Liver (tissue), 9 donors: ENCODE measurements around the gene GFPT2. TPM values are rescaled to one million over a fixed set of nuclear protein-coding genes. Genes with fewer than 3 reads are reported as not detected.

Experiments used
- DNase-seq: peaks from one replicate; pipeline ENCODE4 v3.0.0-alpha.2; 2017; ENCODE audit warnings: low spot score
- H3K27ac ChIP-seq, 2 donors: one replicate each; pipeline ENCODE4 v1.7.0; 2013; ENCODE audit warnings: inconsistent platforms in 2 of 2, low read length in 2 of 2, control low read depth in 1 of 2, low read depth in 1 of 2, mild to moderate bottlenecking in 1 of 2
- H3K27me3 ChIP-seq, 4 donors: one replicate each; pipeline versions ENCODE4 v1.6.1 to v1.7.0; 2013; ENCODE audit warnings: low read length in 3 of 4, inconsistent platforms in 1 of 4, mild to moderate bottlenecking in 1 of 4, moderate library complexity in 1 of 4; ENCODE audit not compliant: control insufficient read depth in 4 of 4, insufficient read depth in 4 of 4
- H3K36me3 ChIP-seq, 4 donors: one replicate each; pipeline versions ENCODE4 v1.6.1 to v1.7.0; 2013; ENCODE audit warnings: low read length in 3 of 4, mild to moderate bottlenecking in 3 of 4, low read depth in 1 of 4, moderate library complexity in 1 of 4; ENCODE audit not compliant: control insufficient read depth in 4 of 4, insufficient read depth in 3 of 4
- H3K4me1 ChIP-seq, 4 donors: one replicate each; pipeline versions ENCODE4 v1.6.1 to v1.7.0; 2013; ENCODE audit warnings: low read length in 3 of 4, mild to moderate bottlenecking in 3 of 4, moderate library complexity in 1 of 4; ENCODE audit not compliant: control insufficient read depth in 4 of 4, insufficient read depth in 4 of 4
- H3K4me3 ChIP-seq, 3 donors: one replicate each; pipeline versions ENCODE4 v1.6.1 to v1.7.0; 2013; ENCODE audit warnings: low read length in 3 of 3, control low read depth in 1 of 3, low read depth in 1 of 3, mild to moderate bottlenecking in 1 of 3
- H3K9ac ChIP-seq, 2 donors: one replicate each; pipeline ENCODE4 v1.7.0; 2013; ENCODE audit warnings: low read length in 2 of 2, mild to moderate bottlenecking in 2 of 2, moderate library complexity in 2 of 2, control low read depth in 1 of 2, low read depth in 1 of 2
- H3K9me3 ChIP-seq, 4 donors: one replicate each; pipeline versions ENCODE4 v1.6.1 to v1.7.0; 2013; ENCODE audit warnings: low read length in 3 of 4; ENCODE audit not compliant: control insufficient read depth in 4 of 4
- ATF3 ChIP-seq: IDR thresholded peaks from 2 replicates; pipeline ENCODE4 v1.6.1; 2016; ENCODE audit warnings: antibody characterized with exemption
- CTCF ChIP-seq: fragments of 150-350 bp; IDR thresholded peaks from 2 replicates; pipeline ENCODE4 v1.5.1; 2017; ENCODE audit warnings: improper control_type of control experiment, low read depth, low read length; ENCODE audit not compliant: missing input control
- FOXA1 ChIP-seq: IDR thresholded peaks from 2 replicates; pipeline ENCODE4 v1.6.1; 2016; ENCODE audit warnings: antibody characterized with exemption
- GABPA ChIP-seq, 2 donors: IDR thresholded peaks in 1 of 2; conservative IDR thresholded peaks in 1 of 2; 2 replicates each; pipeline ENCODE4 v1.6.1; 2016; ENCODE audit warnings: antibody characterized with exemption in 2 of 2, mild to moderate bottlenecking in 1 of 2, moderate library complexity in 1 of 2
- HNF4A ChIP-seq, 2 donors: conservative IDR thresholded peaks; 2 replicates each; pipeline ENCODE4 v1.6.1; 2016; ENCODE audit warnings: antibody characterized with exemption in 2 of 2, mild to moderate bottlenecking in 2 of 2
- HNF4G ChIP-seq: IDR thresholded peaks from 2 replicates; pipeline ENCODE4 v1.6.1; 2016; ENCODE audit warnings: antibody characterized with exemption
- JUND ChIP-seq, 2 donors: IDR thresholded peaks; 2 replicates each; pipeline ENCODE4 v1.6.1; 2016; ENCODE audit warnings: antibody characterized with exemption in 2 of 2
- MAX ChIP-seq: IDR thresholded peaks from 2 replicates; pipeline ENCODE4 v1.6.1; 2016; ENCODE audit warnings: antibody characterized with exemption
- NR2F2 ChIP-seq: IDR thresholded peaks from 2 replicates; pipeline ENCODE4 v1.6.1; 2016; ENCODE audit warnings: antibody characterized with exemption
- RAD21 ChIP-seq, 2 donors: IDR thresholded peaks; 2 replicates each; pipeline ENCODE4 v1.6.1; 2016; ENCODE audit warnings: antibody characterized with exemption in 2 of 2, mild to moderate bottlenecking in 2 of 2
- RXRA ChIP-seq, 2 donors: IDR thresholded peaks; 2 replicates each; pipeline ENCODE4 v1.6.1; 2017 to 2018; ENCODE audit warnings: antibody characterized with exemption in 2 of 2, mild to moderate bottlenecking in 1 of 2
- SP1 ChIP-seq: IDR thresholded peaks from 2 replicates; pipeline ENCODE4 v1.6.1; 2018; ENCODE audit warnings: antibody characterized with exemption, mild to moderate bottlenecking
- TAF1 ChIP-seq: conservative IDR thresholded peaks from 2 replicates; pipeline ENCODE4 v1.6.1; 2016; ENCODE audit warnings: antibody characterized with exemption, mild to moderate bottlenecking
- YY1 ChIP-seq: IDR thresholded peaks from 2 replicates; pipeline ENCODE4 v1.6.1; 2016; ENCODE audit warnings: antibody characterized with exemption, mild to moderate bottlenecking
- ZBTB33 ChIP-seq: IDR thresholded peaks from 2 replicates; pipeline ENCODE4 v1.6.1; 2016; ENCODE audit warnings: antibody characterized with exemption
- WGBS: extraction: QIAGEN DNeasy Blood & Tissue Kit; methylation state at CpG from one replicate; pipeline ENCODE4 v1.1.7; 2013; 5-methylcytosine and 5-hydroxymethylcytosine counted together
- polyA plus RNA-seq, 2 donors: library from polyadenylated mRNA; stranded (reverse) in 1 of 2; unstranded in 1 of 2; fragments of 200-250 nt in 1 of 2; fragments of >200 nt in 1 of 2; fragmentation: Nextera tagmentation in 1 of 2; extraction: Ambion mirVana in 1 of 2; gene quantifications; one replicate each; pipeline versions ENCODE4 v1.2.1 to v1.2.3, GENCODE V29; 2013 to 2015
- total RNA-seq, 2 donors: library from RNA; depleted of rRNA; stranded (reverse); fragments of >200 nt; gene quantifications; one replicate each; pipeline ENCODE4 v1.2.3, GENCODE V29; 2014
- donor health status: healthy.
- donor health status: healthy.
- donor health status: healthy.
- donor health status: healthy.
- donor health status: healthy.

GFPT2 gene
- total and polyA plus RNA-seq, 4 donors, result 0.32 to 1.8 (median 0.54) TPM

- H3K4me1 ChIP-seq, result no peaks in the 10 kb centered on the region
- no peaks in the 10 kb centered on the region for H3K27me3 ChIP-seq
- TF ChIP-seq ZBTB33 (no peak), JUND (IDR thresholded peaks at IDR 0.05) (no peak), HNF4A (conservative IDR thresholded peaks at IDR 0.05) (no peak), CTCF (no peak), RAD21 (IDR thresholded peaks at IDR 0.05) (no peak), YY1 (no peak), HNF4G (no peak), RXRA (IDR thresholded peaks at IDR 0.05) (no peak), GABPA (IDR thresholded peaks at IDR 0.05 in 1 of 2, conservative IDR thresholded peaks at IDR 0.05 in 1 of 2) (no peak), TAF1 (no peak), FOXA1 (no peak), MAX (no peak)
- no peak for DNase-seq
- WGBS, result 85% methylated on average over 8 of the region's 8 CpGs
- no peak overlapping the region for H3K9ac ChIP-seq
- no peak overlapping the region for H3K27ac ChIP-seq
- H3K36me3 ChIP-seq, result no peaks in the 10 kb centered on the region
- H3K9me3 ChIP-seq, result no peaks in the 10 kb centered on the region
- no peak overlapping the region for H3K4me3 ChIP-seq
Measured at GRCh38 chr5:180367300-180367699, 14.2 kb upstream of the GFPT2 start.

GRCh38 chr5:180366326-180366725 is 13.2 kb upstream of the GFPT2 start:
- TF ChIP-seq MAX (no peak), TAF1 (no peak), YY1 (no peak), HNF4G (no peak), SP1 (no peak), HNF4A (conservative IDR thresholded peaks at IDR 0.05) (no peak), FOXA1 (no peak), ZBTB33 (no peak), ATF3 (no peak), CTCF (no peak), GABPA (IDR thresholded peaks at IDR 0.05 in 1 of 2, conservative IDR thresholded peaks at IDR 0.05 in 1 of 2) (no peak), JUND (IDR thresholded peaks at IDR 0.05) (no peak), RXRA (IDR thresholded peaks at IDR 0.05) (no peak), NR2F2 (no peak), RAD21 (IDR thresholded peaks at IDR 0.05) (no peak)
- Histone ChIP-seq H3K27me3 (no peaks in the 10 kb centered on the region), H3K9ac (no peak overlapping the region), H3K4me3 (no peak overlapping the region), H3K4me1 (no peaks in the 10 kb centered on the region), H3K27ac (no peak overlapping the region), H3K36me3 (no peaks in the 10 kb centered on the region), H3K9me3 (no peaks in the 10 kb centered on the region)
- 76% methylated on average over 12 of the region's 12 CpGs for WGBS
- no peak for DNase-seq
